ENCODE measurements around the gene OBSL1.

The OBSL1 gene

GRCh38 chr2:219521066-219521880, 50.1 kb downstream of the OBSL1 start:
- DNase-seq (no peak), ATAC-seq (replicated peaks) (peak; percentile 14)
- peak overlapping the region; percentile 47 for H3K4me3 Mint-ChIP-seq
- no peaks in the 10 kb centered on the region for H3K9me3 Mint-ChIP-seq
- H3K36me3 Mint-ChIP-seq (ENCODE audit: insufficient read depth), result no peaks in the 10 kb centered on the region
- peaks cover 88 to 96% of the 10 kb centered on the region in 2 donors for H3K27me3 Mint-ChIP-seq
- H3K4me1 Mint-ChIP-seq (ENCODE audit: low read depth in 2 of 2), result peaks cover 0 to 9% of the 10 kb centered on the region in 2 donors
- no peak overlapping the region for H3K27ac Mint-ChIP-seq

- no peak overlapping the region for H3K27ac Mint-ChIP-seq
- no peaks in the 10 kb centered on the region for H3K36me3 Mint-ChIP-seq (ENCODE audit: insufficient read depth)
Observed at GRCh38 chr2:219520079-219520478, 51.3 kb downstream of the OBSL1 start.

GRCh38 chr2:219519526-219519916, 51.8 kb downstream of the OBSL1 start:
- H3K27ac Mint-ChIP-seq, result no peak overlapping the region
- ATAC-seq (replicated peaks), result no peak

More at GRCh38 chr2:219520079-219520478, 51.3 kb downstream of the OBSL1 start:
- ATAC-seq (replicated peaks) (no peak), DNase-seq (no peak)
- Mint-ChIP-seq H3K4me3 (no peak overlapping the region), H3K9me3 (no peaks in the 10 kb centered on the region), H3K27me3 (peaks cover 88 to 96% of the 10 kb centered on the region in 2 donors), H3K4me1 (ENCODE audit: low read depth in 2 of 2) (peaks cover 0 to 12% of the 10 kb centered on the region in 2 donors)

GRCh38 chr2:219517954-219518778, 53.2 kb downstream of the OBSL1 start:
- H3K4me3 Mint-ChIP-seq, result no peak overlapping the region
- no peak for DNase-seq
- H3K27me3 Mint-ChIP-seq, result peaks cover 86 to 96% of the 10 kb centered on the region in 2 donors
- no peaks in the 10 kb centered on the region for H3K9me3 Mint-ChIP-seq
- peaks cover 2% of the 10 kb centered on the region for H3K36me3 Mint-ChIP-seq (ENCODE audit: insufficient read depth)
- no peak for ATAC-seq (replicated peaks)
- peaks cover 11 to 21% of the 10 kb centered on the region in 2 donors for H3K4me1 Mint-ChIP-seq (ENCODE audit: low read depth in 2 of 2)
- H3K27ac Mint-ChIP-seq, result no peak overlapping the region

More at GRCh38 chr2:219519526-219519916, 51.8 kb downstream of the OBSL1 start:
- DNase-seq, result no peak
- peaks cover 86 to 96% of the 10 kb centered on the region in 2 donors for H3K27me3 Mint-ChIP-seq
- H3K4me3 Mint-ChIP-seq, result no peak overlapping the region
- H3K36me3 Mint-ChIP-seq (ENCODE audit: insufficient read depth), result no peaks in the 10 kb centered on the region
- H3K9me3 Mint-ChIP-seq, result no peaks in the 10 kb centered on the region
- H3K4me1 Mint-ChIP-seq (ENCODE audit: low read depth in 2 of 2), result peaks cover 0 to 12% of the 10 kb centered on the region in 2 donors

- ATAC-seq (replicated peaks) (no peak), DNase-seq (no peak)
- peaks cover 2% of the 10 kb centered on the region for H3K36me3 Mint-ChIP-seq (ENCODE audit: insufficient read depth)
- H3K27ac Mint-ChIP-seq, result no peak overlapping the region
- H3K4me1 Mint-ChIP-seq (ENCODE audit: low read depth in 2 of 2), result peaks cover 14 to 22% of the 10 kb centered on the region in 2 donors
- no peaks in the 10 kb centered on the region for H3K9me3 Mint-ChIP-seq
- peaks cover 91 to 100% of the 10 kb centered on the region in 2 donors for H3K27me3 Mint-ChIP-seq
- H3K4me3 Mint-ChIP-seq, result no peak overlapping the region
Observed at GRCh38 chr2:219516888-219517287, 54.5 kb downstream of the OBSL1 start.

GRCh38 chr2:219515874-219516629, 55.3 kb downstream of the OBSL1 start:
- DNase-seq (no peak), ATAC-seq (replicated peaks) (no peak)
- Mint-ChIP-seq H3K27ac (no peak overlapping the region), H3K36me3 (ENCODE audit: insufficient read depth) (peaks cover 2% of the 10 kb centered on the region), H3K4me3 (no peak overlapping the region), H3K9me3 (no peaks in the 10 kb centered on the region), H3K27me3 (peaks cover 91 to 100% of the 10 kb centered on the region in 2 donors), H3K4me1 (ENCODE audit: low read depth in 2 of 2) (peaks cover 14 to 15% of the 10 kb centered on the region in 2 donors)

GRCh38 chr2:219514836-219515235, 56.5 kb downstream of the OBSL1 start:
- ATAC-seq (replicated peaks) (no peak), DNase-seq (no peak)
- H3K9me3 Mint-ChIP-seq, result no peaks in the 10 kb centered on the region
- H3K36me3 Mint-ChIP-seq (ENCODE audit: insufficient read depth), result peaks cover 2% of the 10 kb centered on the region
- no peak overlapping the region for H3K4me3 Mint-ChIP-seq
- H3K4me1 Mint-ChIP-seq (ENCODE audit: low read depth in 2 of 2), result peaks cover 21 to 22% of the 10 kb centered on the region in 2 donors
- peaks cover 92 to 100% of the 10 kb centered on the region in 2 donors for H3K27me3 Mint-ChIP-seq
- H3K27ac Mint-ChIP-seq, result no peak overlapping the region

- peaks cover 93 to 100% of the 10 kb centered on the region in 2 donors for H3K27me3 Mint-ChIP-seq
Observed at GRCh38 chr2:219514196-219514761, 57.1 kb downstream of the OBSL1 start, which contains the start of gene ASIC4. Gene ASIC4, plus strand, starts transcription at chr2:219514482. Its CDS starts 243 bp downstream, at chr2:219514725.

GRCh38 chr2:219513787-219514186, 57.6 kb downstream of the OBSL1 start:
- H3K27ac Mint-ChIP-seq, result no peak overlapping the region
- peaks cover 25 to 27% of the 10 kb centered on the region in 2 donors for H3K4me1 Mint-ChIP-seq (ENCODE audit: low read depth in 2 of 2)
- H3K4me3 Mint-ChIP-seq, result peak overlapping the region in 1 of 2 donors; percentile 7
- H3K36me3 Mint-ChIP-seq (ENCODE audit: insufficient read depth), result peaks cover 2% of the 10 kb centered on the region
- no peaks in the 10 kb centered on the region for H3K9me3 Mint-ChIP-seq
- H3K27me3 Mint-ChIP-seq, result peaks cover 90 to 97% of the 10 kb centered on the region in 2 donors
- DNase-seq (no peak), ATAC-seq (replicated peaks) (no peak)

More at GRCh38 chr2:219514196-219514761, 57.1 kb downstream of the OBSL1 start, which contains the start of gene ASIC4:
- DNase-seq (no peak), ATAC-seq (replicated peaks) (no peak)
- Mint-ChIP-seq H3K9me3 (no peaks in the 10 kb centered on the region), H3K27ac (no peak within 1 kb of the TSS), H3K4me3 (peak within 1 kb of the TSS in 1 of 2 donors; percentile 7), H3K4me1 (ENCODE audit: low read depth in 2 of 2) (peaks cover 25 to 27% of the 10 kb centered on the region in 2 donors), H3K36me3 (ENCODE audit: insufficient read depth) (peaks cover 2% of the 10 kb centered on the region)

- Mint-ChIP-seq H3K4me1 (ENCODE audit: low read depth in 2 of 2) (peaks cover 25 to 27% of the 10 kb centered on the region in 2 donors), H3K36me3 (ENCODE audit: insufficient read depth) (peaks cover 2% of the 10 kb centered on the region), H3K27me3 (peaks cover 86 to 95% of the 10 kb centered on the region in 2 donors), H3K27ac (no peak overlapping the region), H3K9me3 (no peaks in the 10 kb centered on the region), H3K4me3 (no peak overlapping the region)
- ATAC-seq (replicated peaks), result no peak
- no peak for DNase-seq
Observed at GRCh38 chr2:219512524-219513216, 58.7 kb downstream of the OBSL1 start.

GRCh38 chr2:219511547-219512325, 59.6 kb downstream of the OBSL1 start:
- Mint-ChIP-seq H3K4me1 (ENCODE audit: low read depth in 2 of 2) (peaks cover 27 to 29% of the 10 kb centered on the region in 2 donors), H3K4me3 (no peak overlapping the region), H3K27ac (no peak overlapping the region), H3K9me3 (no peaks in the 10 kb centered on the region), H3K36me3 (ENCODE audit: insufficient read depth) (peaks cover 7% of the 10 kb centered on the region), H3K27me3 (peaks cover 76 to 93% of the 10 kb centered on the region in 2 donors)
- no peak for ATAC-seq (replicated peaks)
- no peak for DNase-seq

All from effector memory CD8-positive, alpha-beta T cell (primary cell).